ENCODE data around the gene SNAP47.

DNA sequence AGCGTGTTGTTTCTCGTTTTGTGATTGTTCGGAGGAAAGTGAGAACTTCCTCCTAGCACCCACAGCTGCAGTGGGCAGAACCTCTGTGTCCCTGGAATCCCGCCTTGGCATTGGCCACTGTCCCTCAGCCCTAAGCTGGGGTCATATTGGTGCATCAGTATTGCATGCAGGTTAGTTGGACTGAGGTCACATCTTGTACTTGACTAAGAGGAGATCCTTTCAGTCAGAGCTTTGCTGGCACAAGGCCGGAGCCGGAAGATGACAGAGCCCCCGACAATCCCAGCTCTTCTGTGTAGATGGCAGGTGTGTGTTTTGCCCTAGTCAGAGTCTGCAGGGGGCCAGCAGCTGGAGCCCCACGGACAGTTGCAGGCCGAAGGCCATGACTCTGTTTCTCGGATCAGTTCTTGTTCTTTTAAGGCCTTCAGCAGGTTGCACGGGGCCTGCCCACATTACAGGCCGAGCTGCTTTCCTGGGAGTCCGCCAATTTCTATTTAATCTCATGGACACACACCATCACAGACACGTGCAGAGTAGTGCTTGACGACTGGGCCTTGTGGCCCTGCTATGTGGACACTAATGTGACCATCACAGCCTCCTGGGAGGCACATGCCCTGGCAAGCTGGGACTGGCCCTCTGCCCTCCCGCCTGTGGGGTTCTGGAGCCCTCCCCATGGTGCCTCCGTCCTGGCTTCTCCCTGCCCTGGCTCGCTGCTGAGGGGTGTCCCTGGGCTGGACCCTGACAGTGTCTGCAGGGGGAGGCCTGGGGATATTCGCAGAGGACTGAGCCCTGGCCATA is 14.9 kb downstream of the SNAP47 start:
- no peak for TF ChIP-seq ZNF565 (CRISPR knock-in tag; conservative IDR thresholded peaks at IDR 0.05; ENCODE audit: low read depth)
- TF ChIP-seq ZFP30 (CRISPR knock-in tag; IDR thresholded peaks at IDR 0.05) = no peak
- TF ChIP-seq ISL1 (CRISPR knock-in tag; IDR thresholded peaks at IDR 0.05) = no peak
- no peak for TF ChIP-seq PATZ1 (CRISPR knock-in tag; IDR thresholded peaks at IDR 0.05; ENCODE audit: borderline replicate concordance)

All from SK-N-SH treated with all-trans-retinoic acid at 6 μM for 48 hours (cell line).